Stimulated activated naive CD4-positive, alpha-beta T cell treated with Interleukin-2 at 50 U/mL for 16 hours (primary cell): ENCODE data around the gene AP2A1.
A peak's percentile ranks its signal among the peaks of the same experiment; 100 is the strongest.

Experiments
- DNase-seq: peaks from one replicate; lab custom pipeline; 2025; lab: John Stamatoyannopoulos, UW

The AP2A1 gene

DNA sequence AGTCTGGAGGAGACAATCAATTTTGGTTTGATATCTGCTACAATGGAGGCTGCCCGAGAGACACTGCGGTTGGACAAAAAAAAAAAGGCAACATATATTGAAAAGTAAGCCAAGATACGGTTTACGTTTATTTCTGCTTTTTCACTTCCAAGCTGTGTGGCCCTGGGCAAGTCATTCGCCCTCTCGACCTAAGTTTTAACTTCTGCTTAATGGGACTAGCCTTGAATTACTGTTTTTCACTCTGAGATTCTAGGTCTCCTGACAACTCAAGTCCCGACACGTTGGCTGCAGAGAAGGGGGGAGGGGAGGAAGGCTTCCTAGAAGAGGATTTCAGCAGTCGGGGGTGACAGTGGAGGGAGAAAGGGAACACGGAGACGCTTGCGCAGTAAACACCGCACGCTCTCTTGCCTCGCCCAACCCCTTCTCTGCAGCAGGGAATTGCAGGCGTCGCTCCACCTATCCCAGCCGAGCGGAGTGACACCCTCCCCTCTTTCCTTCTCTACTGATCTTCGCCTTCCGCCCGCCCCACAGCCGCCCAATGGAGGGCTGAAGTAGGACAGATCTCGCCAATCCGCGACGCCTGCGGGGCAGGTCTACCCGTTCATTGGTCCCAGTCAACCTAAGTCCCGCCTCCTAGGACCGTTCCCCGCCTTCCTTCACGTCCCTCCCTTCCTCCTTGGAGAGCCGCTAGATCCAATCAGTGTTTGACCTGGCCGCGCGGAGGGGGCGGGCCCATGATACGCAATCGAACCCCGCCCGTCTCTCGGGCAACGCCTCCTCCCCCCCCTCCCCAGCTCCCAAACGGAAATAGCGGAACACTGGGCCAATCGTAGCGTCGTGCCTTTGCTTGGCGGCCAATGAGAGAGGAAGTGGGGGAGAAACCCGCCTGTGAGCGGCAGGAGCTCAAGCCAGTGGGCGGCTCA, 533 bp upstream of the AP2A1 start:
- peak; percentile 99 for DNase-seq

DNA sequence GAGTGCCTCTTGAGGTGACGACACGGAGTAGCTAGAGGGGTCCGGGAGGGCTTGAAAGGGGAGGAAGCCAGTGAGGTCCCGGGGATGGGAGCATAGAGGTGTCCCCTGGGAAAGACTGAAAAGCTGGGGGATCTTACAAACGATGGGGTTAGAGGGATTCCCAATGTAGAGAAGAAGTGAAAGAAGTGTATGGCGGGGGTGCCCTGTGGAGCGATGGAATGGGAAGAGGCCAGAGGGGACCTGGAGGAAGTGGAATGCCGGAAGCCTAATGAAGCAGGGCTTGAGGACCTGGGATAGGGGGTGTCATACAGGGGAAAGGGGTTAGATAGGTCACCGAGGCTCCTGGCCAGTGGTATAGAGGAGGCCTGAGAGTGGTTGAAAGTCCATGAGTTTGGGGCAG, 580 bp downstream of the AP2A1 start:
- DNase-seq: no peak

DNA sequence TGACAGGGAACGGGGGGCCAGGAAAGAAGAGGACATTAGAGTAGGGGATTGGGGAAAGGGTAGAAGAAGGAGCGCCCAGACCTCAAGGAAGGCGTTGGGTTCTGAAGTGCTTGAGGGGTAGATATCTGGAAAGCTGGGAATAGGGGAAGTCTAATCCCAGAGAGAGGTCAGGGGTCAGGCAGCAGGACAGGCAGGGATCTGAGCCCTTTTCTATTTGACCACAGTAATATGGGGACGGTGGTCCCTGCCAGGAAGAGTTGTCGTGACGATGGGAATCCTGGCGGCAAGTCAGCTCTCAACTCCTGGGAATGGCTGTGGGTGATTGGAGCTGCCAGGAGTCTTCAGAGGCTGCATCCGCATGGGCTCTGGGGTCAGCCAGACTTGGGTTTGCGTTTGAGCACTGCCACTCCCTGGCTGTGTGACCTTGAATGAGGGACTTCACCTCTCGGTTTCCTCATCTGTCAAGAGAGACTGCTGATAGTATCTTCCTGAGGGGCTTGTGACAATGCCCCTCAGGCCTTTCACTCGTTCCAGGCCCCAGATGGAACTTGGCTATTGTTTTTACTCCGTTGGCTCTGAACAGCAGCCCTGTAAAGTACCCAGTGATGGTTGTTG, 1.3 kb downstream of the AP2A1 start:
- no peak for DNase-seq

DNA sequence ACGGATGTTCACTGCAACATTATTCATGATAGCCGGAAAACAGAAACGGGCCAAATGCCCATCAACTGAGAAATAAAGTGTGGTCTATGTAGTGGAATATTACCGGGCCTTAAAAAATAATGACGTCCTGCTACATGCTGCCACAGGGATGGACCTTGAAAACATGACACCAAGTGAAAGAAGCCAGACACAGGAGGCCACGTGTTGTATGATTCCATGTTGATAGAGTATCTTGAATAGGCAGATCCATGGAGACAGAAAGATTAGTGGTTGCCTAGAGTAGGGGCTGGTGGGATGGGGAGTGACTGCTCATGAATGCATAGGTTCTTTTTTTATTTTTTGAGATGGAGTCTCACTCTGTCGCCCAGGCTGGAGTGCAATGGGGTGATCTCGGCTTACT, 3.7 kb downstream of the AP2A1 start:
- no peak for DNase-seq

DNA sequence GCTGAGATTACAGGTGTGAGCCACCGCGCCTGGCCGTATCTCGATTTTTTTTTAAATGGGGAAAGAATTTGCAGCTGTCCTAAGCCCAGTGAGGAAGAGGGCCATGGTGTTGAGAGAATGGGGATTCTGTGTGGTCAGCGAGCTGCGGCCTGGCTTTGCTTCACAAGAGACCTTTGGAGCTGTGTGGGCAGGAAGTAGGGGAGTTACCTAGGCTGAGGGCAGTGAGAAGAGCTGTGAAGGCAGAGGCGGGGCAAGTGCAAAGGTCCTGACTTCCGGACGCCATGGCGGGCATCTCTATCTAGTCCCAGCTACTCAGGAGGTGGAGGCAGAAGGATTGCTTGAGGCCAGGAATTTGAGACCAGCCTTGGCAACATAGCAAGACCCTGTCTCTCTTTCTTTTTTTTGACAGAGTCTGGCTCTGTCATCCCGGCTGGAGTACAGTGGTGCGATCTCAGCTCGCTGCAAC, 4.9 kb downstream of the AP2A1 start:
- DNase-seq: no peak

DNA sequence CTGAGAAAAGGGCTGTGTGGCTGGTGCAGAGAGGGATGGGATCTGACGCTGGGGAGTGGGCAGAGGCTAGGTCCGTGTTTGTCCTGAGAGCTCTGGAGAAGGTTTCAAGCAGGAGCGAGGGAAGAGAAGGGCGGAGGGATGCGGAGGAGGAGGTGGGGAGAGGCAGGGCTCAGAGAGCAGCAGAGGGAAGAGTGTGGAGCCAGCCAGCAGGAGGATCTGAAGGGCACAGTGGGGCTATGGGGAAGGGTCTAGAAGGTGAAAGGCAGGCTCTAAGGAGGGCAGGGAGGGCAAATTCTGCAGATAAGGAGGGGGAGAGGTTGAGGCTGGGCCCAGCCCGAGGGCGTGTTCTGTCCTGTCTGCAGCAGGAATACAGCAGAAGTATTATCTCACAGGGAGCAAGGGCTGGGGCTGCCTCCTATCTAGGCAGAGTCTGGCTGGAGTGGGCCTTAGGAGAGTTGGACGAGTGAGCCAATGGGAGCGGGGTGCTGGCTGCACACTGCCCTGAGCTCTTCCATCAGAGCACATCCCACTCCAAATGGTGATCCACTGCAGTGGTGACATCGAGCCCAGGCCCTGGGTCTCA, 6.1 kb downstream of the AP2A1 start:
- DNase-seq: no peak

DNA sequence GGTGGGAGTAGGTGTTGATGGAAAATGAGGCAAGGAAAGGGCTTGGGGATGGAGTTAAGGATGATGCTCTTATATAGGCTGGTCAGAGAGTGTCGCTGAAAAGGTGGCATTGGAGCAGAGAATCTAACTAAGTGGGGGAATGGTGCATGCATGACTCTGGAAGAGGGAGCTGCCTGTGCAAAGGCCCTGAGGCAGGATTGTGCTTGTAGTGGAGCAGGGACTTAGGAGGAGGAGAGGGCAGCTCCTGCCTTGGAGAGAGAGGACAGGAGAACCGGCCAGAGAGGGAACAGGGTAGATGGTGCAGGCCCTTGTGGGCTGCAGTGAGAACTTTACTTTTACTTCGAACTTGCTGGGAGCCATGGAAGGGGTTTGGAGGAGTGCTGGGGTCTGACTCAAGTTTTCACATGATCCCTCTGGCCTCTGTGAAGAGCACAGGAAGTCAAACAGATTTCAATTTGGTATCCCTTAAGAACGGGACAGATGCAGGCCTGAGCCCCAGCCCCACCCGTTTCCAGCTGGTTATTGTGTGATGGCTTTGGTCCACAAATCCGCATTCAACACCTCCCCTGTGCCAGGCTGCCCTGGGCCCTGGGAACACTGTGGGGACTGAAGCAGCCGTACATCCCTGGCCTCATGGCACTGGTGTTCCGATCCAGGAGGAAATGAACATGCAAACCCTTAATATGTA, 7.0 kb downstream of the AP2A1 start:
- DNase-seq: no peak

DNA sequence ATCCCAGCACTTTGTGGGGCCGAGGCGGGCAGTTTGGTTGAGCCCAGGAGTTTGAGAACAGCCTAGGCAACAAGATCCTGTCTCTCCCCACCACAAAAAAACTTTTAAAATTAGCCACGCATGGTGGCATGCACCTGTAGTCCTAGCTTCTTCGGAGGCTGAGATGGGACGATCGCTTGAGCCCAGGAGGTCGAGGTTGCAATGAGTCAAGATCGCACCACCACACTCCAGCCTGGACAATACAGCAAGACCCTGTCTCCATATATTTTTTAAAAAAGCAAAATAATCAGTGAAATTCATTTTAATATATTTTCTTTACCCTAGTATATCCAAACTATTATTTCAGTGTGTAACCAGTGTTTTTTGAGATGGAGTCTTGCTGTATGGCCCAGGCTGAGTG, 8.2 kb downstream of the AP2A1 start:
- DNase-seq: no peak

DNA sequence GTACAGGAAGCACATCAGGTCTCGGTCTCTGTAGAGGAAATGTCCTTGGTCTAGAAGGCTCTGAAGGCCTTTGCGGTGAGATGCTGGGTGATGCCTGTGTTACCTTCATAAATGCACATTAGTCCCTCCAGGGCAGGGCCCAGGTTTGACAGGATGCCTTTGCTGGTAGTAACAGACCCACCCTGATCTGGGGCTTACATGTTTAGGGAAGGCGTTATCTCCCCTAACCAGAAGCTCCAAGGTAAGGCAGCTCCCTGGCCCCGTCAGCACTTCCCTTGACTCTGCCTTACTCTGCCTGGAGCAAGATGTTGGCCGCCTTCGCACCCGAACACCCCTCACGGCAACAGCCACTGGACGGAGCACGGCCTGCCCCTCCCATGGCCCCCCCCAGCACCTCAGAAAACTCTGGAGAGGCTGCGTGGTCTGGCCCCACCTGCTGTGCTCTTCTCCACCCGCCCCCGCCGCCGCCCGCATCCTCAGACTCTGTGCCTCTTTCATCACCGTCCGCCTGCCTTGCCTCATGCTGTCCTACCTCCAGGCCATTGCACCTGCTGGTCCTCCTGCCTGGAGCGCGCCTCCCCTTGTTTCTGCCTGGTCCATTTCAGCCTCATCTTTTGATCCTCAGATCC, 9.1 kb downstream of the AP2A1 start:
- no peak for DNase-seq

DNA sequence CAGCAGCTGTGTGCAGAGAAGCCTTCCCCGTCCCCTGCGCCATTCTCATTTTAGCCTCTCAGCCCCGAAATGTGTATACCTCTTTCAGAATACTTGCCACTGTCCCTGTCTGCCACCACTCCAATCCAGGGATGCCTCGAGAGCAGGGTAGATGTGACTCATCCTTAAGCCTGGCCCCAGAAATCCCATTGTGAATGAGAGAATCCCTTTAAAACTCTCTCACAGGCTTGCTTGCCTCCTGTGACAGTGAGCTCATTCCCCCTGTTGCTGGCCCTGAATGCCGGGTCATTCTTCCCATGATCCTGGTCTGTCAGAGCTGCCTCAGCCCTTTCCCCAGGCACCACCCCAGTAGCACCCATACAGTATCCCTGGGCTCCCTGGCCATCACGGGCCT, 9.6 kb downstream of the AP2A1 start:
- no peak for DNase-seq

DNA sequence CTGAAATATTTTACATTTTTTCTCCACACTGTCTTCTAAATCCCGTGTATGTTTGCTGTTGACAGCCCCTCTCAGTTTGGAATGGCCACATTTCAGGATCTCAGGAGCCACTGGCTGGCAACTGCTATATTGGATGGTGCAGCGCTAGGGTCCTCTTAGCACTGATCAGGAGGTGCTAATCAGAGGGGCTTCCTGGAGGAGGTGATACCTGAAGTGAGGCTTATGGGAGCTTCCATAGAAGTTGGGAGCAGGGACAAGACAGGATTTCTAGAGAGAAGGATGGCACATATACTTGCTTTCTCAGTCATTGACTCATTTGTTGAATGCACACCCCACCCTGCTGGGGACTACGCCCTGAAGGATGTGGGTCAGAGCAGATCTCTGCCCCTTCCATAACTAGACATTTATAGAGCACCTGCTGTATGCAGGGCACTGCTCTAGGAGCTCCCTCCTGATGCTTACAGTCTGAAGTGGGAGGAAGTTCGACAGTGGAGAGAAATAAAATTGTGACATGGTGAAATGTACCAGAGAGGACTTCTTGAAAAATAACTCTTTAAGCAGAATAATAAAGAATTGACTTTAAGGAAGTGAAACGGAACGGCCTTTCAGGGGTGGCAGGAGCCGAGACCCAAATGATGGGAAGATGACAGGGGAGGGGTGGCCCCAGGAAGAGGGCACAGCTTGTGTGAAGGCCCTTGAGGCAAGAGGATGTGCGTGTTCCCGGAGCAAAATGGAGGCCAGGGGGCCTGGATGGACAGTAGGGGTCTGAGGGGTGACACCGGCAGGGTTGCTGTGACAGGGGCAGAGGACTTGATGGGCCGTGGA, 13.1 kb downstream of the AP2A1 start:
- DNase-seq: no peak

DNA sequence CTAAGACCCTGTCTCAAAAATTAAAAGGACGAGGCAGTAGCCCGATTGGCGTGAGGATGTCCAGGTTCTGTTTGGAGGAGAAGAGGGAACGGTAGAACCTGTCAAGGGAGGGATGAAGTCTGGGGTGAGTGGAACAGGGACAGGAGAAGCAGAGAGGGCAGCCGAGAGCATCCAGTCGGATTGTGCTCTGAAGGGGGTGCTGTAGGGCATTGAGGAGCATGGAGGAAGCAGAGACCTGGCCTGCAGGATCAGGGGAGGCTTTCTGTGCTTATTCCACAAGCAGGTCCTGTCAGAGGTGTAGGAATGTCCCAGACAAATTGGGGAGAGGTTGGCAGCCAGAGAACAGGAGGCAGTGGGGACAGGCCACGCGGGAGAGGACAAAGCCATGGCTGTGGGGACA, 14.1 kb downstream of the AP2A1 start:
- no peak for DNase-seq

DNA sequence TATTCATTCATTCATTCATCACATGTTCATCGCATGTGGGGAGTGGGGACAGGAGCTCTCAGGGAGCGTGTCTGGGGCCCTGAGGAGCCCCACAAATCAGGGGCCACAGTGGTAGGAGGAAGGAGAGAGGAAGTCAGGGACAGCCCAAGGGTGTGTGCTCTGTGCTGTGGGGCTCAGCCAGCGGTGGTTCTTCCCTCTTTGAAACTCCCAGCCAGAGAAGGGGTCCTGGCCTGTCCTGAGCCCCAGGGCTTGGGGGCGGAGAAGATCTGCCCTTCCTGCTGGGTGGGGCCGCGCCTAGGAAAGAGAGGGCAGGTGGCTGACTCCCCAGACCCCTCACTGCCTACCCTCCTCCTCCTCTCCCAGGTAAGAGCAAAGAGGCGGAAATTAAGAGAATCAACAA, 14.6 kb downstream of the AP2A1 start:
- DNase-seq: no peak

DNA sequence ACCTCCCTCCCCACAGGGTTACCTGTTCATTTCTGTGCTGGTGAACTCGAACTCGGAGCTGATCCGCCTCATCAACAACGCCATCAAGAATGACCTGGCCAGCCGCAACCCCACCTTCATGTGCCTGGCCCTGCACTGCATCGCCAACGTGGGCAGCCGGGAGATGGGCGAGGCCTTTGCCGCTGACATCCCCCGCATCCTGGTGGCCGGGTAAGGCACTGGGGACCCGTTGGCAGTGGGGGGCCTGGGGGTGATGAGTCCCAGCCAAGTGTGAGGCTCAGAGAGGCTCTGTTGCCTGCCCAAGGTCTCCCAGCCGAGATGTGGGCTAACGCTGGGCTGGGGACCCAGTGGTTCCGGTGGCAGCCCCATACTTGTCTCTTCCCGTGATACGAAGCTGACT, 15.7 kb downstream of the AP2A1 start:
- DNase-seq: no peak

DNA sequence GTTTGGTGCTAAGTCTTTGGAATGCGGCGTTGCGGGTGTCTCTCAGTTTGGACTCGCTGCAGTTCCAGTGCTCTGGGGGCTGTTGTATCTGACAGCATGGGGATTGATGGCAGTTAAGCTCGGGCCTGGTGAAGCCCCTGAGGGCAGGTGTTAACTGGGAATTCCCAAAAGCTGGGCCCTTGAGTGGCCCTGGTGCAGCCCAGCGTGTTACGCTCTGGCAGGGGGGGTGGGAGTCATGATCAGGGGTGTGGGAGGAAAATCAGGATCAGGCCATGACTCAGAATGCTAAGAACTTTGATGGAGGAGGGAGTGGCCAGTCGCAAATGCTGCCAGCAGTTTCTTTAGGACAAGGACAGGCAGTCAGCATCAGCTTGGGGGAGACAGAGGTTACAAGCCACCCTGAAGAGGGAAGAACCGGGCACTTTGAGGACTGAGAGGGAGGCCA, 19.6 kb downstream of the AP2A1 start:
- DNase-seq: no peak

DNA sequence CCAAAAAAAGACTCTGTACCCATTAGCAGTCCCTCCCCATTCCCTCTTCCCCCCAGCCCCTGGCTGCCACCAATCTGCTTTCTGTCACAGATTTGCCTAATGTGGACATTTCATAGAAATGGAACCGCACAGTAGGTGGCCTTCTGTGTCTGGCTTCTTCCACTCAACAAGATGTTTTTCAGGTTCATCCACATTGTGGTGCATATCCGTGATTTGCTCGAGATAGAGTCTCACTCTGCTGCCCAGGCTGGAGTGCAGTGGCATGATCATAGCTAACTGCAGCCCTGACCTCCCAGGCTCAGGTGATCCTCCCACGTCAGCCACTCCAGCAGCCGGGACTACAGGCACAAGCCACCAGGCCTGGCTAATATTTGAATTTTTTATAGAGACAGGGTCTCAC, 20.9 kb downstream of the AP2A1 start:
- no peak for DNase-seq

DNA sequence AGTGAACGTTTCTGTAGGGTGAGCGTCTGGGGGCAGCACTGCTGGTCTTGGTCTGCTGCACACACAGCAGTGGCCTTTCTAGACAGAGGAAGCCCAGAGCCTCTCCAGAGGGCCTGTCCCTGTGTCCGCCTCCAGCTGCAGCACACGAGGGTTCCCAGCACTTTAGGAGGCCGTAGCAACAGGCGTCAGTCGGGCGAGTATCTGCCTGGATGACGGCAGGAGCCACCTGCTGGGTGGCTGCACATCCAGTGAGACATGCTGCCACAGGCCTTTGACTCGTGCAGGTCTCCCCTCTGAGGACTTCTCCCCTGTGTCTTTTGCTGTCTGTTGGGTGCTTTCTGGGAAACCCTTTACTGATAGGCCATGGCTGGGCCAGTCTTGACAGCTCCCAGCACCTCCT, 22.1 kb downstream of the AP2A1 start:
- DNase-seq: no peak

DNA sequence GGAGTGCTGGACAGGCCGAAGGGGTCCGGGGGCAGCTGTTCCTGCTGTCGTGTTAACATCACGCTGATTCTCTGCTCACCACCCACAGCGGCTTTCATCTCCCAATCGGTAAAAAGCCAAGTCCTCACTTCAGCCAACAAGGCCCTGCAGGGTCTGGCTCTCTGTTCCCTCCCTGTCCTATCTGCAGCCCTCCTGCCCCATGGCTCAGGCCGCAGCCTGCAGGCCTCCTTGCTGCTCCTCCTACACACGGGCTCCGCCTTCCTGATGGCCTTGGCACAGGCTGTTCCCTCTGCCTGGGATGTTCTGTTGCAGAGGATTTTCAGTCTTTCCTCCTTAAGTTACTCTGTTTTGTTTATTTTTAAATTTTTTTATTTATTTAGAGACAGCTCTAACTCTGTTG, 24.1 kb downstream of the AP2A1 start:
- no peak for DNase-seq

DNA sequence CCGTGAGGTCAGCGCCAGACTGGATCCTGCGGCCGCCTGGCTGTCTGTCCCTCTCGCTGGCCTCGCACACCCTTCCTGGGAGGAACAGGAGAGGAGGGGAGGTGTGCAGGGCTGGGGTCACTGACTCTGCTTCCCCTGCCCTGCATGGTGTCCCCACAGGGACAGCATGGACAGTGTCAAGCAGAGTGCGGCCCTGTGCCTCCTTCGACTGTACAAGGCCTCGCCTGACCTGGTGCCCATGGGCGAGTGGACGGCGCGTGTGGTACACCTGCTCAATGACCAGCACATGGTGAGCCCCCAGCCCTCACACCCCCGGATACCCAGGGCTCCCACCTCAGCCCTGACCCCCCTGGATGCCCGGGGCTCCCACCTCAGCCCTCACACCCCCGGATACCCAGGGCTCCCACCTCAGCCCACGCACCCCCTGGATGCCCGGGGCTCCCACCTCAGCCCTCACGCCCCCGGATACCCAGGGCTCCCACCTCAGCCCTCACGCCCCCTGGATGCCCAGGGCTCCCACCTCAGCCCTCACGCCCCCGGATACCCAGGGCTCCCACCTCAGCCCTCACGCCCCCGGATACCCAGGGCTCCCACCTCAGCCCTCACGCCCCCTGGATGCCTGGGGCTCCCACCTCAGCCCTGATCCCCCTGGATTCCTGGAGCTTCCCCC, 25.1 kb downstream of the AP2A1 start:
- no peak for DNase-seq

DNA sequence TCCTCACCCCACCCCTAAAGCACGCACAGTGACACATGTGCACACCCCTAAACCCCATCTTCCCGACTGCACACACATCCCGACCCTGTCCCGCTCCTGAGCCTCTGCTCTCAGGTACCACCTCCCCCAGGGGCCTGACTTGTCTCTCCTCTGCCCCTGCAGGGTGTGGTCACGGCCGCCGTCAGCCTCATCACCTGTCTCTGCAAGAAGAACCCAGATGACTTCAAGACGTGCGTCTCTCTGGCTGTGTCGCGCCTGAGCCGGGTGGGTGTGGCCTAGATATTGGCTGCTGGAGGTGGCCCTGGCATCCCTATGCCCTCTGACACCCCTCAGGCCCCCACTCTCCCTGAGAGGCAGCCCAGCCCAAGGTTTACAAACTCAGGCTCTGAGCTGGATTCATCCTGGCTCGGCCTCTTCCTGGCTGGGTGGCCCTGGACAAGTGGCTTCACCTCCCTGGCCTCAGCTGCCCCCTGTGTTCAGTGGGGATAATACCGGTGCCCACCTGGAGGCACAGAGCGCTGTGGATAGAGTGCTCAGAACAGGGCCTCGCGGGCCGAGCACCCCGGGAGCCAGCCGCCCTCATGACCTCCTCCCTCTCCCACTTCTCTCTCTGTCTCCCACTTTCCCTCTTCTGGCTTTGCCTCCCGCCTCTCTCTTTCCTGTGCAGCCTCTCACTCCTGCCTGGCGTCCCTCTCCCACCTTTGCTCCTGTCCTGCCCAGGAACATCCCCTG, 26.2 kb downstream of the AP2A1 start:
- no peak for DNase-seq
